Natural killer cell (primary cell): ENCODE data around the gene RTBDN. TPM values are rescaled to one million over a fixed set of nuclear protein-coding genes. Genes with fewer than 3 reads are reported as not detected.

ENCODE experiments used
- ATAC-seq, 3 donors: fragments of 150-1000 bp in 2 of 3; fragments of 200-7000 bp in 1 of 3; cut with Tn5 transposase; 1 replicate in 1 of 3; 2 replicates in 2 of 3; pipeline ENCODE4 v1.10.0; 2021; ENCODE audit warnings: mild to moderate bottlenecking in 2 of 3, moderate library complexity in 2 of 3
- DNase-seq, 2 donors: peaks; one replicate each; pipeline versions ENCODE4 v3.0.0 to v3.0.0-alpha.2; 2013 to 2021; ENCODE audit warnings: mixed read lengths in 1 of 2
- H3K27ac ChIP-seq: one replicate; pipeline ENCODE4 v1.5.1; 2013; ENCODE audit warnings: mild to moderate bottlenecking, low read length
- H3K27me3 ChIP-seq: one replicate; pipeline ENCODE4 v1.6.1; 2013; ENCODE audit warnings: low read length; ENCODE audit not compliant: control insufficient read depth, insufficient read depth
- H3K36me3 ChIP-seq: one replicate; pipeline ENCODE4 v1.6.1; 2013; ENCODE audit warnings: low read length; ENCODE audit not compliant: control insufficient read depth, insufficient read depth
- H3K4me1 ChIP-seq: one replicate; pipeline ENCODE4 v1.6.1; 2013; ENCODE audit warnings: low read length; ENCODE audit not compliant: control insufficient read depth, insufficient read depth
- H3K4me3 ChIP-seq: one replicate; pipeline ENCODE4 v1.5.1; 2013; ENCODE audit warnings: low read length
- H3K9me3 ChIP-seq: one replicate; pipeline ENCODE4 v1.6.1; 2013; ENCODE audit warnings: low read length; ENCODE audit not compliant: control insufficient read depth, insufficient read depth
- H3K27ac Mint-ChIP-seq, 2 donors: one replicate each; pipeline ENCODE4 v1.8.0; 2022; ENCODE audit warnings: mild to moderate bottlenecking in 2 of 2, mixed read lengths in 2 of 2, moderate library complexity in 1 of 2
- H3K27me3 Mint-ChIP-seq, 2 donors: one replicate each; pipeline ENCODE4 v1.8.0; 2022; ENCODE audit warnings: low read depth in 2 of 2, mixed read lengths in 2 of 2
- H3K36me3 Mint-ChIP-seq: one replicate; pipeline ENCODE4 v1.8.0; 2022; ENCODE audit warnings: mixed read lengths
- H3K4me1 Mint-ChIP-seq, 2 donors: one replicate each; pipeline ENCODE4 v1.8.0; 2022; ENCODE audit warnings: mixed read lengths in 2 of 2
- H3K4me3 Mint-ChIP-seq: one replicate; pipeline ENCODE4 v1.8.0; 2022; ENCODE audit warnings: mild to moderate bottlenecking, moderate library complexity, mixed read lengths
- H3K9me3 Mint-ChIP-seq, 2 donors: one replicate each; pipeline ENCODE4 v1.8.0; 2022; ENCODE audit warnings: mixed read lengths in 2 of 2
- whole genome bisulfite sequencing: methylation state at CpG from one replicate; pipeline ENCODE4 v1.1.7; 2013; ENCODE audit warnings: missing lambda C conversion rate; ENCODE audit not compliant: insufficient coverage; 5-methylcytosine and 5-hydroxymethylcytosine counted together
- intact Hi-C: fragments of 100-400 bp; cut with micrococcal nuclease; formaldehyde crosslinking; loops from one replicate; pipeline ENCODE4 v1.14.2; 2022
- total RNA-seq, 4 donors: library from RNA; stranded (reverse); fragments of 120-200 nt in 1 of 4; gene quantifications; one replicate each; pipeline versions ENCODE4 v1.2.3 to v1.2.4, GENCODE V29; 2013 to 2022
- TF ChIP-seq, protein P1 (sequence below): fragments of 200-600 bp; IDR thresholded peaks from one replicate; pipeline ENCODE4 v1.8.0; 2022; ENCODE audit warnings: antibody characterized with exemption

RTBDN gene
- total RNA-seq, 3 donors from 2014 or later (not counting 1 experiment from before 2014, with no cell fraction given) = not detected

DNA sequence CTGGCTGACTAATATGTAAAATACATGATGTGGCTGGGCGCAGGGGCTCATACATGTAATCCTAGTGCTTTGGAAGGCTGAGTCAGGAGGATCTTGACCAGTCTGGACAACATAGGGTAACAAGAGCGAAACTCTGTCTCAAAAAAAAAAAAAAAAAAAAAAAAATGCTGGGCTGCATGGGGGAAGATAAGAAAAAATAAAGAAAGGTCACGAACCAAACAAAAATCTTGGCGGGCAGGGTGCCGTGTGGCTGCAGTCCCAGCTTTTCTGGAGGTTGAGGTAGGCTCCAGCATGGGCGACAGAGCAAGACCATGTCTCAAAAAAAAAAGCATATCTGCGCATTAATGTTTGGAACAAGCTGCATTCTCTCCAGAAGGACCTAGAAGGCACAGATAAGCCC is 19.3 kb downstream of the RTBDN start:
- intact Hi-C loops = no loop called here
- no peaks in the 10 kb centered on the region for H3K27me3 Mint-ChIP-seq

DNA sequence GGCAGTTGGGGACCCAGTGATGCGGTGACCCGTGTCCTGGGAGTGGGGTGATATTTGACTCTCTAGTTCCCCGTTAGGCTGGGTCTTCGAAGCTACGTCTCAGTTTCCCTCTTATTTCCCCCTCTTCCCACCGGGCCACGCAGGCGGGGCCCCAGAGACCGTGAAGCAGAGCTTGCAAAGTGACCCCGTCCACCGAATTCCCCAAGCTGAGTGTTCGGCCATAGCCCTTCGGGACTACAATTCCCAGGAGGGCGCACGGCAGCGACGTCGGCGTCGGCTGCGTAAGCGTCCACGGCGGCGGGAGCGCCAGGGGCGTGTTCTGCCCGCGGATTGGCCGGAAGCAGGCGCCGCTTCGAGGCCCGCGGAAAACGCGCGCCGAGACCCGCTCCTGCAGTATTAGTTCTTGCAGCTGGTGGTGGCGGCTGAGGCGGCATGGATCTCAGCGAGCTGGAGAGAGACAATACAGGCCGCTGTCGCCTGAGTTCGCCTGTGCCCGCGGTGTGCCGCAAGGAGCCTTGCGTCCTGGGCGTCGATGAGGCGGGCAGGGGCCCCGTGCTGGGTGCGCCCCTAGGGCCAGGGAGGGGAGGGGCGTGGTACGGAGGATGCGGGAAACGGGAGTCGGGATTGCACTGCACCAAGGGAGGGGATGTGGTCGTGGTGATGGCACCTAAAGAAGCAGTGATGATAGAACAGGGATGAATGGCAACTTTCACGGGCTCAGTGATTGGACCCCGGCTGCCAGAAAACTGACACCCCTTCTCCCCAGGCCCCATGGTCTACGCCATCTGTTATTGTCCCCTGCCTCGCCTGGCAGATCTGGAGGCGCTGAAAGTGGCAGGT is 27.9 kb downstream of the RTBDN start, which contains the start of gene RNASEH2A:
RNASEH2A (plus strand) TSS at position 343 of the 840 bp plus-strand sequence; CDS start at position 433, 90 bp downstream.
- 4% methylated on average over 64 of the region's 66 CpGs for WGBS
- peaks cover 0 to 5% of the 10 kb centered on the region in 2 donors for H3K27me3 Mint-ChIP-seq
- TF ChIP-seq, protein P1, sequence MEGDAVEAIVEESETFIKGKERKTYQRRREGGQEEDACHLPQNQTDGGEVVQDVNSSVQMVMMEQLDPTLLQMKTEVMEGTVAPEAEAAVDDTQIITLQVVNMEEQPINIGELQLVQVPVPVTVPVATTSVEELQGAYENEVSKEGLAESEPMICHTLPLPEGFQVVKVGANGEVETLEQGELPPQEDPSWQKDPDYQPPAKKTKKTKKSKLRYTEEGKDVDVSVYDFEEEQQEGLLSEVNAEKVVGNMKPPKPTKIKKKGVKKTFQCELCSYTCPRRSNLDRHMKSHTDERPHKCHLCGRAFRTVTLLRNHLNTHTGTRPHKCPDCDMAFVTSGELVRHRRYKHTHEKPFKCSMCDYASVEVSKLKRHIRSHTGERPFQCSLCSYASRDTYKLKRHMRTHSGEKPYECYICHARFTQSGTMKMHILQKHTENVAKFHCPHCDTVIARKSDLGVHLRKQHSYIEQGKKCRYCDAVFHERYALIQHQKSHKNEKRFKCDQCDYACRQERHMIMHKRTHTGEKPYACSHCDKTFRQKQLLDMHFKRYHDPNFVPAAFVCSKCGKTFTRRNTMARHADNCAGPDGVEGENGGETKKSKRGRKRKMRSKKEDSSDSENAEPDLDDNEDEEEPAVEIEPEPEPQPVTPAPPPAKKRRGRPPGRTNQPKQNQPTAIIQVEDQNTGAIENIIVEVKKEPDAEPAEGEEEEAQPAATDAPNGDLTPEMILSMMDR = no peak
- H3K9me3 Mint-ChIP-seq = no peaks in the 10 kb centered on the region
- H3K4me3 ChIP-seq = peak within 1 kb of the TSS; percentile 93
- ATAC-seq (peak; percentile 94 to 98 (median 96)), DNase-seq (peak; percentile 80 to 93)
- H3K4me1 ChIP-seq = peaks cover 27% of the 10 kb centered on the region
- peak within 1 kb of the TSS; percentile 83 to 94 for H3K27ac Mint-ChIP-seq
- peaks cover 17 to 26% of the 10 kb centered on the region in 2 donors for H3K4me1 Mint-ChIP-seq
- peak within 1 kb of the TSS; percentile 93 for H3K4me3 Mint-ChIP-seq
- H3K36me3 Mint-ChIP-seq = no peaks in the 10 kb centered on the region
- intact Hi-C loops = loop anchor here (5.0 kb wide), 1 partner anchor 36 kb away; no protein-coding TSS in a partner anchor
- peaks cover 4% of the 10 kb centered on the region for H3K27me3 ChIP-seq
- peaks cover 13% of the 10 kb centered on the region for H3K36me3 ChIP-seq
- H3K27ac ChIP-seq = peak within 1 kb of the TSS; percentile 72
- H3K9me3 ChIP-seq = no peaks in the 10 kb centered on the region

More for the DNA sequence above, 19.3 kb downstream of the RTBDN start:
- H3K4me1 Mint-ChIP-seq = no peaks in the 10 kb centered on the region
- H3K4me1 ChIP-seq = no peaks in the 10 kb centered on the region
- no peaks in the 10 kb centered on the region for H3K9me3 ChIP-seq
- no peaks in the 10 kb centered on the region for H3K36me3 Mint-ChIP-seq
- no peaks in the 10 kb centered on the region for H3K27me3 ChIP-seq
- H3K27ac Mint-ChIP-seq = no peak overlapping the region
- 98% methylated on average over 7 of the region's 7 CpGs for WGBS
- H3K36me3 ChIP-seq = peaks cover 10% of the 10 kb centered on the region
- TF ChIP-seq, protein P1 = no peak
- H3K27ac ChIP-seq = no peak overlapping the region
- no peak overlapping the region for H3K4me3 Mint-ChIP-seq
- H3K4me3 ChIP-seq = no peak overlapping the region
- ATAC-seq (no peak), DNase-seq (no peak)
- no peaks in the 10 kb centered on the region for H3K9me3 Mint-ChIP-seq

DNA sequence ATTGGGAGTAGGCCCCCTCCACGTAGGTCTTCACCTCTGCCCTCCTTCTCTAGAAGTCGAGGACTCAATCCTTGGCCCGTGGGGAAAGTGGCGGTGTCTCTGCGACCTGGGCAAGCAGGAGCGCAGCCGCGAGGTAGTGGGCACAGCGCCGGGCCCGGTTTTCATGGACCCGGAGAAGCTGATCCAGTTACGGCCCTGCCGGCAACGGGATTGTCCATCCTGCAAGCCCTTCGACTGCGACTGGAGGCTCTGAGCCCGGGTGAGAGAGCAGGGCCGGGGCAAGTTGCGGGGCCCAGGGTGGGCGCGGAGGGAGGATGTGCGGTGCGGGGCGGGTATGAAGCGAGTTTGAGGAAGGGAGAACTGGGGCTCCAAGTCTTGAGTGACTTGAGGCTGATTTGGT is 30.3 kb downstream of the RTBDN start:
- Histone ChIP-seq H3K9me3 (no peaks in the 10 kb centered on the region), H3K36me3 (peaks cover 5% of the 10 kb centered on the region), H3K27ac (no peak overlapping the region), H3K4me1 (peaks cover 41% of the 10 kb centered on the region), H3K4me3 (no peak overlapping the region), H3K27me3 (peaks cover 6% of the 10 kb centered on the region)
- no peak for ATAC-seq
- Mint-ChIP-seq H3K4me3 (no peak overlapping the region), H3K9me3 (no peaks in the 10 kb centered on the region), H3K27ac (no peak overlapping the region), H3K4me1 (peaks cover 26 to 35% of the 10 kb centered on the region in 2 donors), H3K27me3 (peaks cover 0 to 12% of the 10 kb centered on the region in 2 donors), H3K36me3 (no peaks in the 10 kb centered on the region)
- no peak for DNase-seq
- intact Hi-C loops = no loop called here
- TF ChIP-seq, protein P1 = no peak
- WGBS = 94% methylated on average over 26 of the region's 26 CpGs
